Measurements from ENCODE around the gene GKN2.
"Not testable (repeated sequence)": the region's sequence is repeated elsewhere in the genome, so short reads cannot be mapped to it uniquely, and the experiment has no call there.

GKN2 gene

GRCh38 chr2:68917034-68917718 is 35.5 kb downstream of the GKN2 start:
- no peak for DNase-seq

GRCh38 chr2:68916226-68916625 is 36.5 kb downstream of the GKN2 start:
- DNase-seq, result no peak

- no peak for DNase-seq
Observed at GRCh38 chr2:68915393-68915792, 37.3 kb downstream of the GKN2 start.

GRCh38 chr2:68913359-68913758 is 39.3 kb downstream of the GKN2 start:
- DNase-seq, result no peak

GRCh38 chr2:68912732-68913131 is 40.0 kb downstream of the GKN2 start:
- DNase-seq, result no peak

GRCh38 chr2:68912111-68912510 is 40.6 kb downstream of the GKN2 start:
- DNase-seq, result no peak

GRCh38 chr2:68911709-68912108 is 41.0 kb downstream of the GKN2 start:
- DNase-seq, result no peak

- DNase-seq, result no peak
Observed at GRCh38 chr2:68911246-68911645, 41.4 kb downstream of the GKN2 start.

- DNase-seq, result peak; percentile 28
Observed at GRCh38 chr2:68909793-68910674, 42.7 kb downstream of the GKN2 start.

- DNase-seq, result peak; percentile 57
Observed at GRCh38 chr2:68908392-68908970, 44.2 kb downstream of the GKN2 start.

- DNase-seq, result no peak
Observed at GRCh38 chr2:68907920-68908253, 44.8 kb downstream of the GKN2 start.

- DNase-seq, result no peak
Observed at GRCh38 chr2:68907232-68907919, 45.3 kb downstream of the GKN2 start.

GRCh38 chr2:68906716-68907115 is 46.0 kb downstream of the GKN2 start:
- DNase-seq, result no peak

- no peak for DNase-seq
Observed at GRCh38 chr2:68905116-68905515, 47.6 kb downstream of the GKN2 start.

GRCh38 chr2:68901561-68901960 is 51.1 kb downstream of the GKN2 start:
- no peak for DNase-seq

- no peak for DNase-seq
Observed at GRCh38 chr2:68901199-68901514, 51.5 kb downstream of the GKN2 start.

- no peak for DNase-seq
Observed at GRCh38 chr2:68900496-68901198, 52.0 kb downstream of the GKN2 start.

- not testable (repeated sequence) for DNase-seq
Observed at GRCh38 chr2:68895981-68896380, 56.7 kb downstream of the GKN2 start.

All from NCI-H1048 (cell line).